C1 segment of cervical spinal cord (tissue), 14 donors: ENCODE results near the gene ARHGAP6.
"Not testable (repeated sequence)": the region's sequence is repeated elsewhere in the genome, so short reads cannot be mapped to it uniquely, and the experiment has no call there.

ENCODE experiments used
- DNase-seq, 14 donors: peaks; one replicate each; lab custom pipeline; 2025; lab: John Stamatoyannopoulos, UW

Gene ARHGAP6

DNA sequence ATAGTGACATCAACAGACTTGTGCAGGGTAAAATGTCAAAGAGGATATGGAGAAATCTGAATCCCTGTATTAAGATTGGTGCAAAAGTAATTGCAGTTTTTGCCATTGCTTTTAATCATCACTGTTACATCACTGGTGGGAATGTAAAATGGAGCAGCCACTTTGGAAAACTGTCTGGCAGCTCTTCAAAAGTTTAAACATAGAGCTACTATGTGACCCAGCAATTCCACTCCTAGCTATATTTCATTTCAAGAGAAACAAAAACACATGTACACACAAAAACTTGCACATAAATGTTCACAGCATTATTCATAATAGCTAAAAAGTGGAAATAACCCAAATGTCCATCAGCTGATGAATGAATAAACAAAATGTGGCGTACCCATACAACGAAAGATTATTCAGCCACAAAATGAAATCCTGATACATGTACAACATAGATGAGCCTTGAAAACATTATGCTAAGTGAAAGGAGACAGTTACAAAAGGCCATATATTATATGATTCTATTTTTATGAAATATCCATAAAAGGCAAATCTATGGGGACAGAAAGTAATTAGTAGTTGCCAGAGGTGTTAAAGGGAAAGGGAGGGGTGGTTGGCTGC lies 266.1 kb downstream of the ARHGAP6 start:
- no peak for DNase-seq

- no peak for DNase-seq
These were observed 266.9 kb downstream of the ARHGAP6 start for GRCh38 chrX:11398785-11399184.

DNA sequence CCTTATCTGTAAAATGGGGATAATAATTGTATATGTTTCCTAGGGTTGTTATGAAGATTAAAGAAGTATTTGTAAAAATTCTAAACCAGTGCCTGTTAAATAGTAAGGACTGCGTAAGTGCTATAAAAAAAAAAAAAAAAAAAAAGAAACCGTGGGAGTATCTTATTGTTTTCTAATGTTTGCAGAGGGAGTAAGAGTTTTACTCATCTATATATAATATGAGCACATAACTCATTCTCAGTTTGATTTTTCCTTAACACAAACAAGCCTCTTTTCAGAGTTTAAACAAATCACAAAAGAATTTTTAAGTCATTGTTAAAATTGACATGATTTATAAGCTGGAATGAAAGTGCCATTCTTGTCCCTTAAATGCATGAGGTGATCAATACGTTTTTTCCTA lies 267.6 kb downstream of the ARHGAP6 start:
- DNase-seq, result no peak

DNA sequence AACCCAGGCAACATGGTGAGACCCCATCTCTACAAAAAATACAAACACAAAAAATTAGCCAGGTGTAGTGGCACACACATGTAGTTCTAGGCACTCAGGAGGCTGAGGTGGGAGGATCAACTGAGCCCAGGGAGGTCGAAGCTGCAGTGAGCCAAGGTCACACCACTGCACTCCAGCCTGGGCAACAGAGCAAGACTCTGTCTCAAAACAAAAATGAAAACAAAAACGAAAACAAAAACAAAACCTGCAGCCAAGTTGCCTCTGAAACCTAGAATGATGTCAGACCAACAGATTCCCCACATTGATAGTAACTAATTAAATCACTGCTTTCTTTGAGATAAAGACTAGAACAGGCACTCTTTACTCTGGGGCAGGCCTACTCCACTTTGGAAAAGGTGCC lies 268.0 kb downstream of the ARHGAP6 start:
- no peak for DNase-seq

DNA sequence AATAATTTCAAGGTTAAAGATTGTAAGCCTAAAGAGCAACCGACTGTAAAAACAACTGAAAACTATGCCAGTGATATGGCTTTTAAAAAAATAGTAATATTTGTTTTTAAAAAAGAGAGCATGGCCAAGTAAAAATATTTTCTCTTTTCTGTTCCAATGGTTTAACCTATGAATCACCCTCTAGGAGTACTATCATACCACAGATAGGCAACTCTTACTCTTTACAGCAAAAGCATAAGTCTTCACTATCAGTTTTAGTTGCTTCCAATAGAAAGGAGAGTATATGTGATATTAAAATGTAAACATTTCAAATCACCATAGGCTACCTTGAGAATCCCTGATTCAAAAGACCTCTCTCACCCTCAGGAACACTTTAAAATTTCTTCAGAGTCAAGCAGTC lies 269.9 kb downstream of the ARHGAP6 start:
- no peak for DNase-seq

DNA sequence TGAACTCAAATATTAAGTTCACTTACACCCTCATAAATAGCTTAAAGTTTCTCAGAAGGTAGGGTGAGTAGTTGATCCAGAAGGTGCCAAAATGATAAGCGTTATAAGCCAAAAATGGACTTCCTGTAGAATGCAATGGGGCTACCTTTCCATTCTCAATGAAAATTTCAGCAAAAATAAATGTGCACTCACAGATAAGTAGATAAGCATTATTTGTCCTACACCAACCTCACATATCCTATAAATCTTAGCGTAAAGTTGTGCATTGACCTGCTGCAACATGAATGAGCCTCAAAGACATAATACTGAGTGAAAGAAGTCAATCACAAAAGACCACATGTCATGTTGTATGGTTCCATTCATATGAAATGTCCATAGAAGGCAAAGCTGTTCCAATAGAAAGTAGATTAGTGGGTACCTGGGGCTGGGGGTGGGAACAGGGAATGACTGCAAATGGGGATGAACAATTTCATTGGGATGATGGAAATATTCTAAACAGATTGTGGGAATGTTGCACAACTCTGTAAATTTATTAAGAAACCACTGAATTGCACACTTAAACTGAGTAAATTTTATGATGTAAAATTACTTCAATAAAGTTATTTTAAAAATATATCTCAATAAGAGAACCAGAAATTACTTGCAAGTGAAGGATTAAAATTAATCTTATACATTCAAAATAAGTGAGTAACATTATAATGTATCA lies 271.6 kb downstream of the ARHGAP6 start:
- no peak for DNase-seq

GRCh38 chrX:11386812-11387211 lies 278.9 kb downstream of the ARHGAP6 start:
- no peak for DNase-seq

GRCh38 chrX:11386001-11386523 lies 279.7 kb downstream of the ARHGAP6 start:
- DNase-seq, result no peak

GRCh38 chrX:11382930-11383329 lies 282.8 kb downstream of the ARHGAP6 start:
- no peak for DNase-seq

DNA sequence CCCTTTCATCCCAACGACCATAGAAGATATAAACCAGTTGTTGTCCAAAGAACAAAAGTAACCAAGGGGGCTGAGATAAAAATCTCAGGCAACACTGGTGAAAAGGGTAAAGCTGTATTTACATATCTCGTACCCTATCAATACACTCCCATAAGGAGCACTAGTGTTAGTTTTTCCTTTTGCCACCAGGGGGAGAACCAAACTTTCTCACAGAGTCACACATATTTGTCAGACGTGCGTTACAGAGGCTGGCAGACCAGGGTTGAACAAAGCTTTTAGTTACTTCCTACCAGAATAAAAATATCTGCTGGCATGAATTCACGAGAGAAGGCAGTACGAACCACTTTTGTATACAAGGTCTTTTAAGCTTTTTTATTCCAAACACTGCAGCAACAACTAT lies 284.3 kb downstream of the ARHGAP6 start:
- peak in 2 of 14 donors; percentile 0 to 2 for DNase-seq

- DNase-seq, result peak in 1 of 14 donors; percentile 2
These were observed 285.4 kb downstream of the ARHGAP6 start for GRCh38 chrX:11380187-11380844.

DNA sequence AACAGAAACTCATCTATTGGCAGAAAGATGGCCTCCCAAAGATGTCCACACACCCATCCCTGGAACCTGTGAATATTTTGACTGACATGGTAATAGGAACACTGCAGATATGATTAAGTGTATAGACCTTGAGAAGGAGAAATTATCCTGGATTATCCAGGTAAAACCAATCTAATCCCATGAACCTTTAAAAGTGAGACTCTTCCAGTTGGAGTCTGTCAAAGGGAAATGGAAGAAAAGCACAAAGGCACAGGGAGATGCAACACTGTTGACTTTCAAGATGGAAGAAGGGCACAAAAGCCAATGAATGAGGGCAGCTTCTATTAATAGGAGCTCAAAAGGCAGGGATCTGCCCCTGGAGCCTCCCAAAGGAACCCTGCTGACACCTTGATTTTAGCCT lies 289.6 kb downstream of the ARHGAP6 start:
- no peak for DNase-seq

DNA sequence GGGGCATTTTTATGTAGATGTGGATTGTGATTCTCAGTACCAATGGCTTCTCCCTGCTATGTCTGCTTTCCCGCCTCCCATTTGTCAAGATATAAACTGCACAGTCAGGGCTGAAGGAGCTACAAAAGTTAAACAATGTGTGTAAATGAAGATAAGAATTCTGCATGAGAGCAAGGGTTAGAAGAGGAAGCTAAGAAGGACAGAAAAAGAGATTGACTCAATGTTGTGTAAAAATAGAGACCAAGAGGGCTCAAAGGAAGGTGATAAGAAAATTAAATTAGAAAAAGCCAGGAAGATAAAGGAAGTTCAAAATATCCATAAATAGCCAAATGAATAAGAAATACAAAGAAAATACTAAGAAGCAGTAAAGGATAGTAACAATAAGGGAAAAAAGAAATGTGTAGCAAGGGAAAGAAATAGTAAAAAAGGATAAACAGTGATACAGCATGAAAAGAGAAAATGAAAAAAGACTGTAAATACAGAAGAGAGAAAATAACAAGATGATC lies 290.1 kb downstream of the ARHGAP6 start:
- DNase-seq, result no peak

DNA sequence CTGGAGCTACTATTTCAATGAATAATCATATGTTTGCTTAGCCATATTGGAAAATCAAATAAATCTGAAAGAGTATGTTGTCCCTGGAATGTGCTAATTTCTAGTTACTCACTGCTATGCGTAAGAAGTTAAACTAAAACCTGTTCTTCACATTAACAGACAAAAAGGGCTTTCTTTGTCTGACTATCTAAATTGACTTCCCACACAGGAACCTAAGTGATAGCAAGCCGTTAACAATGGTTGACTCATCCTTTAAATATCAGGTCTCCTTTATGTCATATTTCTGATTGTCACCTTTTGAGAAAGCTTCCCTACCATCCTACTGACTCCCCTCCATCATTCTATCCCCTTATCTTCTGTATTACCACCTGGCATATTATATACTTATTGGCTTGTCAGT lies 291.1 kb downstream of the ARHGAP6 start:
- no peak for DNase-seq

GRCh38 chrX:11371106-11371505 lies 294.6 kb downstream of the ARHGAP6 start:
- DNase-seq, result no peak

GRCh38 chrX:11367609-11368430 lies 297.9 kb downstream of the ARHGAP6 start:
- DNase-seq, result no peak

DNA sequence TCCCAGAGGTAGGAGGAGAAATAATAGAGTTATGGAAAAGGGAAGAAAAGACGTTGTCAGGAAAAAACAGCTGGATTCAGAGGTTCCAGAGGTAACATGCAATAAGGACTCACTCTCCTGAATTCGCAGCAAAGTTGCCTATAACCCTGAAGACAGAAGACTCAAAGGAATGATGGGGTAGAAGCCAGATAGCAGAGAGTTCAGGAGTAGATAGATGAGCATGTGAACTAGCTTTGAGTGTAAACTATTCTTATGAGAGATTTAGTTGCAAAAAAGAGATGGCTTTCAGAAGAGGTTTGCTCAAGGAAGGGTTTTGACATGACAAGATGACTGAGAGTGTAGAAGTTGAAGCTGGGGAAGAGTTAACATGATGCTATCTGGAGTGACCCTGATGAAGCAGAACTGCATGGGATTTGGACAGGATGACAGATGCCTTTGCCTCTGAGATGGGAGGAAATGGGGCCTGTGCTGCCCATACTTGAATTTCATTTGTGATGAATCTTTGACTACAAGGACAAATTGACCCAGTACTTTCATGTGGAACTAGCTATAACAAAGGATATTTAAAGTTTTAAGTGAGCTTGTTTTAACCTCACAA lies 298.6 kb downstream of the ARHGAP6 start:
- no peak for DNase-seq

DNA sequence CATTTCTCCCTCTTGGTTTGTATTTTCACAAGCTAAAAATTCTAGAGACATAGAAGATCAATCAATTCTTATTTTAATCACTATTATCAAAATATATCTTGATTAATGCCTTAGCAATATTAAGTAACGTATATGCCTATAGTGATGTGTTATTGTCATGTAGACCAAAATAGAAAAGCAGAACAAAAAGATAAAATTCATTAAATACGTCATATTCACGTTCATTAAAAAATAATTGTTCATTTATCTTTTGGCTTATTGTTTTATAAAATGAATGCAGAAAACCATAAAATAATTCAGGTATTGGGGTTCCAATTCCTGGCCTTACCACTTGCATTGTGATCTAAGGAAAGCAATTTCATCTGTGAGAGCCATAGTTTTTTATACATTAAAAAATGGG lies 300.3 kb downstream of the ARHGAP6 start:
- no peak for DNase-seq

- DNase-seq, result no peak
These were observed 300.9 kb downstream of the ARHGAP6 start for GRCh38 chrX:11364835-11365234.

DNA sequence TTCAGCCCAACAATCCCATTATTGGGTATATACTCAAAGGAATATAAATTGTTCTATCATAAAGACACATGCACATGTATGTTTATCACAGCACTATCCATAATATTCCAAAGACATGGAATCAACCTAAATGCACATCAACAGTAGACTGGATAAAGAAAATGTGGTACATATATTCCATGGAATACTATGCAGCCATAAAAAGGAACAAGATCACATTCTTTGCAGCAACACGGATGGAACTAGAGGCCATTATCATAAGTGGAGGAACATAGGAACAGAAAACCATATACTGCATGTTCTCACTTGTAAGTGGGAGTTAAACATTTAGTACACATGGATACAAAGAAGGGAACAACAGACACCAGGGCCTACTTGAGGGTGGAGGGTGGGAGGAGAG lies 301.9 kb downstream of the ARHGAP6 start:
- DNase-seq, result not testable (repeated sequence)

DNA sequence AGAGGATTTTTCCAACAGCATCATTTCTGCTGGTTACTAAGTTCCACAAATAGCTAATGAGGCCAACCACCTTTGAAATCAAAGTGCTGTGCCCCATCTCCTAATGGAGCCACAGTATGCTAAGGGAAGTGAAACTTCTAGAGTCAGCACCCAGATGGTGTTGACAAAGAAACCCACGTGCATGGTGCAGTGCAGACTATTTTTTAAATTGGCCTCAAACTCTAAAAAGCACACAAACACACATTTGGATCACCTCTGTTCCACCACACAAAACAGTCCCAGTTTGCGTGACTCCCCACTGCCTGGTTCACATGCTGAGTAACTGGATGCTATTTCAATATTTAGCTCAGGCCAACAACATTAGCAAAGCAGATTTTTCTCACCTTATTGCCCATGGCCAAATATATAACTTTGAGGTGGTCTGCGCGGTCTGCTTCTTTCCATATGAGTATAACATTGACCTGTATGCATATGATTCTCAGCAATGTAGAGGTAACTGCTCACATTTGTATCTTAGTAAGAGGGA lies 302.6 kb downstream of the ARHGAP6 start:
- peak in 1 of 14 donors; percentile 5 for DNase-seq
